Measurements from ENCODE around the gene RNF166.

DNA sequence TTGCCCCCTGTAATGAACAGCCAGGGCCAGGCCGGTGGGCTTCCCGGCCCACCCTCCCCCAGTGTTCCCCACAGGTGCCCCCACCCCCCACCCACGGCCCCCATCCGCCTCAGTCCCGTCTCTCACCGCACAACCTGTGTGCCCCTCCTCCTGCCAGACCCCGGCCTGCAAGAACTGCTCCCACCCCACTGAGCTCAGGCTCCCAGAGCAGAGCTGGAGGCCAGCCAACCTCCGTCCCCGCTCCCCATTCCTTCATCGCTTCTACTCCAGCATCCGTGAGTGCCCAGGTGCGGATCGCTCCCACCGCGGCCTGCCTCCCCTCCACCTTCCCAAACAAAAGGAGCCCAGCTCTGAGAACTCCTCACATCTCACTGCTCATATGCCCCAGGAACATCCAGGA lies 47.5 kb downstream of the RNF166 start:
- TF ChIP-seq YY1 (IDR thresholded peaks at IDR 0.05; ENCODE audit: insufficient read depth, insufficient read length), result no peak
- no peak for TF ChIP-seq SUZ12 (IDR thresholded peaks at IDR 0.05; ENCODE audit: extremely low read depth, insufficient read depth, insufficient read length)
